K562 (cell line): ENCODE results near the gene TRMT44. TPM values are rescaled to one million over a fixed set of nuclear protein-coding genes. Genes with fewer than 3 reads are reported as not detected.

Experiments used
- BCL6 ChIP-seq: fragments of 250-450 bp; sonication (Bioruptor Pico); IDR thresholded peaks from 2 replicates; pipeline ENCODE4 v1.4.0; 2020
- CBFA2T3 ChIP-seq: fragments of 450-650 bp; IDR thresholded peaks from 2 replicates; pipeline ENCODE4 v1.6.1; 2017
- CBX8 ChIP-seq: fragments of 200-600 bp; sonication (generic); IDR thresholded peaks from 2 replicates; pipeline ENCODE4 v1.6.1; 2012; ENCODE audit warnings: borderline replicate concordance, mixed run types, low read depth, mild to moderate bottlenecking, moderate library complexity, mixed read lengths, low read length, control low read depth, inconsistent platforms; ENCODE audit not compliant: poor library complexity, severe bottlenecking; ENCODE audit errors: extremely low read depth
- CEBPG ChIP-seq, 3 experiments: fragments of 200-800 bp in 1 of 3; sonication (Bioruptor generic) in 1 of 3; sonication (generic) in 1 of 3; formaldehyde crosslinking in 1 of 3; IDR thresholded peaks in 2 of 3; conservative IDR thresholded peaks in 1 of 3; 2 replicates each; pipeline versions ENCODE4 v1.6.1 to v1.8.0; 2016 to 2022; ENCODE audit warnings: missing compliant biosample characterization in 2 of 3, missing genetic modification characterization in 2 of 3, mild to moderate bottlenecking in 1 of 3, missing genetic modification reagents in 1 of 3
- KDM1A ChIP-seq, 2 experiments: fragments of 450-650 bp; IDR thresholded peaks; 2 replicates each; pipeline ENCODE4 v1.6.1; 2016; ENCODE audit warnings: mild to moderate bottlenecking in 2 of 2
- LEF1 ChIP-seq: fragments of 450-650 bp; IDR thresholded peaks from 2 replicates; pipeline ENCODE4 v1.6.1; 2016; ENCODE audit warnings: mild to moderate bottlenecking
- MCM7 ChIP-seq, 2 experiments: fragments of 450-650 bp; IDR thresholded peaks; 2 replicates each; pipeline ENCODE4 v1.6.1; 2016 to 2018
- MNT ChIP-seq, 2 experiments: fragments of 450-650 bp; conservative IDR thresholded peaks; 2 replicates each; pipeline ENCODE4 v1.6.1; 2017; ENCODE audit warnings: mild to moderate bottlenecking in 2 of 2, moderate library complexity in 2 of 2
- NFRKB ChIP-seq: fragments of 450-650 bp; IDR thresholded peaks from 2 replicates; pipeline ENCODE4 v1.6.1; 2016; ENCODE audit warnings: low read depth
- NR2C1 ChIP-seq, 2 experiments: fragments of 450-650 bp; IDR thresholded peaks; 2 replicates each; pipeline ENCODE4 v1.6.1; 2017; ENCODE audit warnings: mild to moderate bottlenecking in 2 of 2, antibody characterized with exemption in 1 of 2, inconsistent platforms in 1 of 2, missing compliant biosample characterization in 1 of 2, missing genetic modification characterization in 1 of 2
- POLR2A ChIP-seq: fragments of 450-650 bp; conservative IDR thresholded peaks from 2 replicates; pipeline ENCODE4 v1.6.1; 2016
- SMAD2 ChIP-seq: fragments of 150-350 bp; IDR thresholded peaks from 2 replicates; pipeline ENCODE4 v1.6.1; 2014; ENCODE audit warnings: low read depth, mild to moderate bottlenecking, low read length
- SPI1 ChIP-seq: IDR thresholded peaks from 2 replicates; pipeline ENCODE4 v1.6.1; 2011; ENCODE audit warnings: low read depth, low read length, control low read depth, borderline replicate concordance
- ZBTB26 ChIP-seq: fragments of 450-650 bp; formaldehyde crosslinking; IDR thresholded peaks from 2 replicates; pipeline ENCODE4 v1.4.0; 2022; ENCODE audit warnings: missing genetic modification characterization
- ZEB2 ChIP-seq: fragments of 450-650 bp; IDR thresholded peaks from 2 replicates; pipeline ENCODE4 v1.6.1; 2016
- ZNF277 ChIP-seq: fragments of 250-450 bp; sonication (Bioruptor Pico); IDR thresholded peaks from 2 replicates; pipeline ENCODE4 v1.8.0; 2022; ENCODE audit warnings: inconsistent platforms, mild to moderate bottlenecking, moderate library complexity, borderline replicate concordance
- ZNF586 ChIP-seq: fragments of 450-650 bp; formaldehyde crosslinking; conservative IDR thresholded peaks from 2 replicates; pipeline ENCODE4 v1.4.0; 2020; ENCODE audit warnings: mild to moderate bottlenecking, moderate library complexity
- ZNF830 ChIP-seq: fragments of 250-450 bp; sonication (Bioruptor Pico); IDR thresholded peaks from 2 replicates; pipeline ENCODE4 v1.5.0; 2021; ENCODE audit warnings: mild to moderate bottlenecking
- polyA plus RNA-seq, 8 experiments: library from polyadenylated mRNA; depleted of rRNA in 4 of 8; stranded (reverse) in 5 of 8; unstranded in 3 of 8; fragments of >200 nt; fragmentation: Nextera tagmentation in 2 of 8; fragmentation: Illumina TruSeq in 1 of 8; extraction: Ambion mirVana in 2 of 8; extraction: Trizol in 1 of 8; gene quantifications; 2 replicates each; pipeline versions ENCODE4 v1.2.1 to v1.2.3, GENCODE V29; 2011 to 2014; ENCODE audit warnings: inconsistent platforms in 1 of 8, missing spikeins in 1 of 8
- total RNA-seq, 7 experiments: library from RNA; depleted of rRNA in 6 of 7; stranded (reverse); fragments of >200 nt in 6 of 7; fragmentation: Illumina TruSeq in 2 of 7; extraction: Trizol in 2 of 7; gene quantifications; 2 replicates each; pipeline versions ENCODE4 v1.2.1 to v1.2.3, GENCODE V29; 2011 to 2021; ENCODE audit warnings: low replicate concordance in 1 of 7
- TF ChIP-seq, protein P1 (sequence below): fragments of 450-650 bp; formaldehyde crosslinking; IDR thresholded peaks from 2 replicates; pipeline ENCODE4 v1.4.0; 2022; ENCODE audit warnings: missing genetic modification characterization
- TF ChIP-seq, protein P2 (sequence below): fragments of 450-650 bp; IDR thresholded peaks from 2 replicates; pipeline ENCODE4 v1.6.1; 2018; ENCODE audit not compliant: partially characterized antibody

The TRMT44 gene
- total and polyA plus RNA-seq, 9 of the 15 experiments (the other 6 are each of a cell fraction or from before 2014, with no cell fraction given), result 1.2 to 18.6 (median 10.0) TPM

GRCh38 chr4:8435656-8436121 is 4.9 kb upstream of the TRMT44 start (continued):
- TF ChIP-seq MNT (conservative IDR thresholded peaks at IDR 0.05) (0 out of 4 replicates have a peak, but pooled peaks of 1 of the 2 experiments have one; percentile 10), CBFA2T3 (peak; percentile 56), CBX8 (no peak), CEBPG (CRISPR knock-in tag; IDR thresholded peaks at IDR 0.05) (no peak), CEBPG (tag; conservative IDR thresholded peaks at IDR 0.05 in 1 of 2, IDR thresholded peaks at IDR 0.05 in 1 of 2) (no peak), POLR2A (no peak), ZNF586 (CRISPR knock-in tag) (no peak), ZNF830 (CRISPR knock-in tag) (no peak), MCM7 (IDR thresholded peaks at IDR 0.05) (no peak), SPI1 (0 out of 2 replicates have a peak, but pooled peaks have one; percentile 56), SMAD2 (no peak), ZEB2 (no peak), LEF1 (no peak), NFRKB (no peak), BCL6 (CRISPR knock-in tag) (no peak), KDM1A (IDR thresholded peaks at IDR 0.05) (no peak), NR2C1 (IDR thresholded peaks at IDR 0.05) (no peak), NR2C1 (tag; IDR thresholded peaks at IDR 0.05) (no peak), ZBTB26 (no peak), ZNF277 (CRISPR knock-in tag) (no peak)
- TF ChIP-seq, protein P1, sequence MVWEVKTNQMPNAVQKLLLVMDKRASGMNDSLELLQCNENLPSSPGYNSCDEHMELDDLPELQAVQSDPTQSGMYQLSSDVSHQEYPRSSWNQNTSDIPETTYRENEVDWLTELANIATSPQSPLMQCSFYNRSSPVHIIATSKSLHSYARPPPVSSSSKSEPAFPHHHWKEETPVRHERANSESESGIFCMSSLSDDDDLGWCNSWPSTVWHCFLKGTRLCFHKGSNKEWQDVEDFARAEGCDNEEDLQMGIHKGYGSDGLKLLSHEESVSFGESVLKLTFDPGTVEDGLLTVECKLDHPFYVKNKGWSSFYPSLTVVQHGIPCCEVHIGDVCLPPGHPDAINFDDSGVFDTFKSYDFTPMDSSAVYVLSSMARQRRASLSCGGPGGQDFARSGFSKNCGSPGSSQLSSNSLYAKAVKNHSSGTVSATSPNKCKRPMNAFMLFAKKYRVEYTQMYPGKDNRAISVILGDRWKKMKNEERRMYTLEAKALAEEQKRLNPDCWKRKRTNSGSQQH, result no peak
- TF ChIP-seq, protein P2, sequence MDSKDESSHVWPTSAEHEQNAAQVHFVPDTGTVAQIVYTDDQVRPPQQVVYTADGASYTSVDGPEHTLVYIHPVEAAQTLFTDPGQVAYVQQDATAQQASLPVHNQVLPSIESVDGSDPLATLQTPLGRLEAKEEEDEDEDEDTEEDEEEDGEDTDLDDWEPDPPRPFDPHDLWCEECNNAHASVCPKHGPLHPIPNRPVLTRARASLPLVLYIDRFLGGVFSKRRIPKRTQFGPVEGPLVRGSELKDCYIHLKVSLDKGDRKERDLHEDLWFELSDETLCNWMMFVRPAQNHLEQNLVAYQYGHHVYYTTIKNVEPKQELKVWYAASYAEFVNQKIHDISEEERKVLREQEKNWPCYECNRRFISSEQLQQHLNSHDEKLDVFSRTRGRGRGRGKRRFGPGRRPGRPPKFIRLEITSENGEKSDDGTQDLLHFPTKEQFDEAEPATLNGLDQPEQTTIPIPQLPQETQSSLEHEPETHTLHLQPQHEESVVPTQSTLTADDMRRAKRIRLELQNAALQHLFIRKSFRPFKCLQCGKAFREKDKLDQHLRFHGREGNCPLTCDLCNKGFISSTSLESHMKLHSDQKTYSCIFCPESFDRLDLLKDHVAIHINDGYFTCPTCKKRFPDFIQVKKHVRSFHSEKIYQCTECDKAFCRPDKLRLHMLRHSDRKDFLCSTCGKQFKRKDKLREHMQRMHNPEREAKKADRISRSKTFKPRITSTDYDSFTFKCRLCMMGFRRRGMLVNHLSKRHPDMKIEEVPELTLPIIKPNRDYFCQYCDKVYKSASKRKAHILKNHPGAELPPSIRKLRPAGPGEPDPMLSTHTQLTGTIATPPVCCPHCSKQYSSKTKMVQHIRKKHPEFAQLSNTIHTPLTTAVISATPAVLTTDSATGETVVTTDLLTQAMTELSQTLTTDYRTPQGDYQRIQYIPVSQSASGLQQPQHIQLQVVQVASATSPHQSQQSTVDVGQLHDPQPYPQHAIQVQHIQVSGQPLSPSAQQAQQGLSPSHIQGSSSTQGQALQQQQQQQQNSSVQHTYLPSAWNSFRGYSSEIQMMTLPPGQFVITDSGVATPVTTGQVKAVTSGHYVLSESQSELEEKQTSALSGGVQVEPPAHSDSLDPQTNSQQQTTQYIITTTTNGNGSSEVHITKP, result no peak
